ENCODE measurements around the gene SYNDIG1. TPM values are rescaled to one million over a fixed set of nuclear protein-coding genes. Genes with fewer than 3 reads are reported as not detected.

Gene SYNDIG1
- total RNA-seq, 4 donors from 2014 or later: 0.45 TPM; not detected in 3

- 56 to 60% methylated on average over 10 to 11 of the region's 11 CpGs for WGBS, 2 donors
- intact Hi-C loops (cut with DNase I; ENCODE audit: low total_unique reads): no loop called here
- no peak for TF ChIP-seq POLR2A (IDR thresholded peaks at IDR 0.05)
- TF ChIP-seq, protein P1, sequence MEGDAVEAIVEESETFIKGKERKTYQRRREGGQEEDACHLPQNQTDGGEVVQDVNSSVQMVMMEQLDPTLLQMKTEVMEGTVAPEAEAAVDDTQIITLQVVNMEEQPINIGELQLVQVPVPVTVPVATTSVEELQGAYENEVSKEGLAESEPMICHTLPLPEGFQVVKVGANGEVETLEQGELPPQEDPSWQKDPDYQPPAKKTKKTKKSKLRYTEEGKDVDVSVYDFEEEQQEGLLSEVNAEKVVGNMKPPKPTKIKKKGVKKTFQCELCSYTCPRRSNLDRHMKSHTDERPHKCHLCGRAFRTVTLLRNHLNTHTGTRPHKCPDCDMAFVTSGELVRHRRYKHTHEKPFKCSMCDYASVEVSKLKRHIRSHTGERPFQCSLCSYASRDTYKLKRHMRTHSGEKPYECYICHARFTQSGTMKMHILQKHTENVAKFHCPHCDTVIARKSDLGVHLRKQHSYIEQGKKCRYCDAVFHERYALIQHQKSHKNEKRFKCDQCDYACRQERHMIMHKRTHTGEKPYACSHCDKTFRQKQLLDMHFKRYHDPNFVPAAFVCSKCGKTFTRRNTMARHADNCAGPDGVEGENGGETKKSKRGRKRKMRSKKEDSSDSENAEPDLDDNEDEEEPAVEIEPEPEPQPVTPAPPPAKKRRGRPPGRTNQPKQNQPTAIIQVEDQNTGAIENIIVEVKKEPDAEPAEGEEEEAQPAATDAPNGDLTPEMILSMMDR (IDR thresholded peaks at IDR 0.05): no peak
- peak in 1 of 2 donors; percentile 56 for DNase-seq (ENCODE audit: low spot score in 2 of 2)
- no peak overlapping the region for H3K4me3 ChIP-seq (ENCODE audit: low read depth, poor library complexity, severe bottlenecking)
Measured at GRCh38 chr20:24488064-24488799, 18.8 kb downstream of the SYNDIG1 start.

GRCh38 chr20:24488800-24489175 lies 19.4 kb downstream of the SYNDIG1 start:
- TF ChIP-seq POLR2A (IDR thresholded peaks at IDR 0.05): no peak
- TF ChIP-seq, protein P1 (IDR thresholded peaks at IDR 0.05): no peak
- intact Hi-C loops (cut with DNase I; ENCODE audit: low total_unique reads): no loop called here
- 81 to 88% methylated on average over 6 of the region's 6 CpGs for WGBS, 2 donors

GRCh38 chr20:24489193-24489592 lies 19.8 kb downstream of the SYNDIG1 start:
- intact Hi-C loops (cut with DNase I; ENCODE audit: low total_unique reads): no loop called here
- DNase-seq (ENCODE audit: low spot score in 2 of 2): no peak
- no peak overlapping the region for H3K4me3 ChIP-seq (ENCODE audit: low read depth, poor library complexity, severe bottlenecking)
- TF ChIP-seq, protein P1 (IDR thresholded peaks at IDR 0.05): peak in 1 of 3 donors; percentile 40
- TF ChIP-seq POLR2A (IDR thresholded peaks at IDR 0.05): no peak
- WGBS, 2 donors: 85 to 95% methylated on average over 5 of the region's 5 CpGs

More at GRCh38 chr20:24488800-24489175, 19.4 kb downstream of the SYNDIG1 start:
- H3K4me3 ChIP-seq (ENCODE audit: low read depth, poor library complexity, severe bottlenecking): no peak overlapping the region
- DNase-seq (ENCODE audit: low spot score in 2 of 2): peak in 1 of 2 donors; percentile 8

DNA sequence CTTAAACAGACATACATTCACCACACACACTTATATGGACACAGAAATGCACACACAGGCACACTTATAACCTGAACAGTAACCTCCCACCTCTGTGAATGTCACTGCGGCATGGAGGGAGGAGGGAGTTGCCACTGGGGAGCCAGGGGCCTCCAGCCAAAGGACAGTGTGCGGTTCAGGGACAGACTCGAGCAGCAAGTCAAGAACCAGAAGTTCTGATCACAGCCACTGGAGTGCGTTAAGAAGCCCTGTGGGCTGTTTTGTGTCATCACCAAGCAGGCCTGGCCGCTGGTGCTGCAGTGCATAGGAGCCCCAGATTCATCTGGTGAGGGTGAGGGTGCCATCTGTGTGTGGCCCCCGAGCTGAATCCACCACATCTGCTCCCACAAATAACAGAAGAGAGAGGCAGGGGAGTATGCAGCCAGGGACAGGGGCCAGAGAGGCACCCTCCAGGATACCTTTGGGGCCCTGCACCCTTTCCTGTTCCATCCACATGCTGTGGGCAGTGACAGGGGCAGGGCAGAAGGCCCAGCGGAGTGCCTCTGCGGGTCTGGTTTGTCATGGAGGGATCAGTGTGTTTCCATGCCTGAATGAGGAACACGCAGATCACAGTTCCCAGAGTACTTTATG lies 20.3 kb downstream of the SYNDIG1 start:
- WGBS, 2 donors: 79 to 81% methylated on average over 9 of the region's 9 CpGs
- H3K4me3 ChIP-seq (ENCODE audit: low read depth, poor library complexity, severe bottlenecking): no peak overlapping the region
- DNase-seq (ENCODE audit: low spot score in 2 of 2): peak in 1 of 2 donors; percentile 58
- TF ChIP-seq, protein P1 (IDR thresholded peaks at IDR 0.05): no peak
- no peak for TF ChIP-seq POLR2A (IDR thresholded peaks at IDR 0.05)
- intact Hi-C loops (cut with DNase I; ENCODE audit: low total_unique reads): no loop called here

DNA sequence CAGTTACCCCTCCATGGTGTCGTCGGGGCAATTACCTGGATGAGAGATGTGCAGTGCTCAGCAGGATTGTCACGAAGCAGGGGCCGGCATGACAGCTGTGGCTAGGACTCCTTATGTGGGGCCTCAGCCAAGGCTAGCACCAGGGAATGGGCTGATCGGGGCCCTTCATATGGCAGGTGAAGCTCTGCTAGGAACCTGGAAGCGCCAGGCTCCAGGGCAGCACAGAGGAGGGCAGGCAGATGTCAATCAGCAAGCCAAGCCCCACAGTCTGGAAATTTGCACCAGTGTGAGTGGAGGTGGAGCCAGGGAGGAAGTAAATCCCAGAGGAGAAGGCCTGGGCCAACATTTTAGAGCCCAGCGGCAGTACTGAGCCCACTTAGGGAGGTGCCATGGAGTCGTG lies 21.2 kb downstream of the SYNDIG1 start:
- DNase-seq (ENCODE audit: low spot score in 2 of 2): peak in 1 of 2 donors; percentile 66
- intact Hi-C loops (cut with DNase I; ENCODE audit: low total_unique reads): no loop called here
- TF ChIP-seq, protein P1 (IDR thresholded peaks at IDR 0.05): no peak
- TF ChIP-seq POLR2A (IDR thresholded peaks at IDR 0.05): no peak
- no peak overlapping the region for H3K4me3 ChIP-seq (ENCODE audit: low read depth, poor library complexity, severe bottlenecking)
- 89% methylated on average over 8 of the region's 8 CpGs for WGBS, 2 donors

Measured in lower leg skin (tissue), 4 donors.